Omental fat pad (tissue), 4 donors: ENCODE results near the gene IFT52. TPM values are rescaled to one million over a fixed set of nuclear protein-coding genes. Genes with fewer than 3 reads are reported as not detected.

Experiments
- ATAC-seq: fragments of 150-250 bp; one replicate; pipeline ENCODE4 v1.9.1; 2016; ENCODE audit warnings: mild to moderate bottlenecking, moderate library complexity; ENCODE audit not compliant: low FRiP score
- DNase-seq: peaks from one replicate; pipeline ENCODE4 v3.0.0-alpha.2; 2019; ENCODE audit warnings: low spot score
- total RNA-seq, 4 donors: library from RNA; depleted of rRNA; stranded (reverse); fragments of >200 nt; gene quantifications; one replicate each; pipeline ENCODE4 v1.1.0, GENCODE V29; 2016
- TF ChIP-seq, protein P1 (sequence below), 3 donors: fragments of 450-650 bp; IDR thresholded peaks; one replicate each; pipeline ENCODE4 v1.5.1; 2016 to 2017; ENCODE audit warnings: antibody characterized with exemption in 3 of 3, mild to moderate bottlenecking in 3 of 3, moderate library complexity in 2 of 3

The IFT52 gene
- total RNA-seq, 4 donors from 2014 or later = 16.9 to 54.7 (median 19.1) TPM

DNA sequence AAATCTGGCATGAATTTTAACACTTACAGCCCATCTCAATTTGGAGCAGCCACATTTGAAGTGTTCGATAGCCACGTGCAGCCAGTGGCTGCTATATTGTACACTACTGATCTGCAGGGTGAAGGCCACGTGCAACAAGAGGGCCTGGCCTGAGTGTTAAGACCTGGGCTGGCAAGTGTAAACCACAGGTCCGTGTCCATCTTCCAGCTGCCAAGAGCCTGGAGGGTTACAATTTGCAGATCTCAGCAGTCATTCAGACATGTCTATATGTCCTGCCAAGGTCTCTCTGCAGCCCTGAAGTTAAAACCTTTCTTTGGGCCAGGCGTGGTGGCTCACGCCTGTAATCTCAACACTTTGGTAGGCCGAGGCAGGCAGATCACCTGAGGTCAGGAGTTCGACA, 17.8 kb upstream of the IFT52 start:
- TF ChIP-seq, protein P1, sequence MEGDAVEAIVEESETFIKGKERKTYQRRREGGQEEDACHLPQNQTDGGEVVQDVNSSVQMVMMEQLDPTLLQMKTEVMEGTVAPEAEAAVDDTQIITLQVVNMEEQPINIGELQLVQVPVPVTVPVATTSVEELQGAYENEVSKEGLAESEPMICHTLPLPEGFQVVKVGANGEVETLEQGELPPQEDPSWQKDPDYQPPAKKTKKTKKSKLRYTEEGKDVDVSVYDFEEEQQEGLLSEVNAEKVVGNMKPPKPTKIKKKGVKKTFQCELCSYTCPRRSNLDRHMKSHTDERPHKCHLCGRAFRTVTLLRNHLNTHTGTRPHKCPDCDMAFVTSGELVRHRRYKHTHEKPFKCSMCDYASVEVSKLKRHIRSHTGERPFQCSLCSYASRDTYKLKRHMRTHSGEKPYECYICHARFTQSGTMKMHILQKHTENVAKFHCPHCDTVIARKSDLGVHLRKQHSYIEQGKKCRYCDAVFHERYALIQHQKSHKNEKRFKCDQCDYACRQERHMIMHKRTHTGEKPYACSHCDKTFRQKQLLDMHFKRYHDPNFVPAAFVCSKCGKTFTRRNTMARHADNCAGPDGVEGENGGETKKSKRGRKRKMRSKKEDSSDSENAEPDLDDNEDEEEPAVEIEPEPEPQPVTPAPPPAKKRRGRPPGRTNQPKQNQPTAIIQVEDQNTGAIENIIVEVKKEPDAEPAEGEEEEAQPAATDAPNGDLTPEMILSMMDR (IDR thresholded peaks at IDR 0.05) = no peak
- DNase-seq (no peak), ATAC-seq (no peak)

DNA sequence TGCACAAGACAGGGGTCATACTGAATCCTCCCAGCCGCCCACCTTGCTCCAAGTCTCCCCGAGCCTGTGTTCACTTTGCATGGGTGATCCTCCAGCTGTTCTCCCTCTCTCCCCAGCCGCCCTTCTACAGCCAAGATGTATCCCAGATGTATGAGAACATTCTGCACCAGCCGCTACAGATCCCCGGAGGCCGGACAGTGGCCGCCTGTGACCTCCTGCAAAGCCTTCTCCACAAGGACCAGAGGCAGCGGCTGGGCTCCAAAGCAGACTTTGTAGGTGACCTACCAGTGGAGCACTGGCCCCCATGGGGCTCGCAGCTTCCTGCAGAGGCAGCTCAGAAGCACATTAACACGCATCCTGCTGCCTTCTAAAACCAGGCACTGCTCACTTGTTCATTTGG, 14.6 kb upstream of the IFT52 start:
- ATAC-seq = no peak
- TF ChIP-seq, protein P1 (IDR thresholded peaks at IDR 0.05) = no peak

DNA sequence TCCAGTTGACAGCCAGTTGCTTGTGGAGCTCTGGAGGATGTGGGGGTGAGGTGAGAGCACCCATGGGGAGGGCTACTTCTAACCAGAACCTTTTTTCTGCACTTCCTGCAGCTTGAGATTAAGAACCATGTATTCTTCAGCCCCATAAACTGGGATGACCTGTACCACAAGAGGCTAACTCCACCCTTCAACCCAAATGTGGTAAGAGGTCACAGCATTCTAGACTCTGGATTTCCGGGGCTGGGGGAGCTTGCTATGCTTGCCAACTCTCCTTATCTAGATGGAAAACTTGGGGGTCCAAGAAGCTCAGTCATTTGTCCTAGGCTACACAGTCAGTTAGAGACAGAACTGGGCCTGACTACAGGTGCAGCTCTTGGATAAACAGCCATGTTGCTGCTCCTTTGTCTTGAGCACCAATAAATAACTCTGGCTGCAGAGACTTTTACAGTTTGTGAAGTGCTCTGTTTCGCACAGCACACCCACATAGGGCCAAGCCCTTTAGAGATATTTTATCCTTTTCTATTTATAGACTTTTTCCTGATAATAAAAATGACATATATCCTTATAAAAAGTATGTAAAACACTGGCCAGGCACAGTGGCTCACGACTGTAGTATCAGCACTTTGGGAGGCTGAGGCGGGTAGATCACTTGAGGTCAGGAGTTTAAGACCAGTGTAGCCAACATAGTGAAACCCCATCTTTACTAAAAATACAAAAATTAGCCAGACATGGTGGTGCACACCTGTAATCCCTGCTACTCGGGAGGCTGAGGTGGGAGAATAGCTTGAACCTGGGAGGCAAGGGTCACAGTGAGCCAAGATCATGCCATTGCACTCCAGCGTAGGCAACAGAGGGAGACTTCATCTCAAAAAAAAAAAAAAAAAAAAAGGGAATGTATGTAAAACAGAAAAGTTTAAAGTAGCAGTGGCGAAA, 10.6 kb upstream of the IFT52 start:
- TF ChIP-seq, protein P1 (IDR thresholded peaks at IDR 0.05) = no peak
- DNase-seq (no peak), ATAC-seq (no peak)

More for the DNA sequence above, 14.6 kb upstream of the IFT52 start:
- no peak for DNase-seq

DNA sequence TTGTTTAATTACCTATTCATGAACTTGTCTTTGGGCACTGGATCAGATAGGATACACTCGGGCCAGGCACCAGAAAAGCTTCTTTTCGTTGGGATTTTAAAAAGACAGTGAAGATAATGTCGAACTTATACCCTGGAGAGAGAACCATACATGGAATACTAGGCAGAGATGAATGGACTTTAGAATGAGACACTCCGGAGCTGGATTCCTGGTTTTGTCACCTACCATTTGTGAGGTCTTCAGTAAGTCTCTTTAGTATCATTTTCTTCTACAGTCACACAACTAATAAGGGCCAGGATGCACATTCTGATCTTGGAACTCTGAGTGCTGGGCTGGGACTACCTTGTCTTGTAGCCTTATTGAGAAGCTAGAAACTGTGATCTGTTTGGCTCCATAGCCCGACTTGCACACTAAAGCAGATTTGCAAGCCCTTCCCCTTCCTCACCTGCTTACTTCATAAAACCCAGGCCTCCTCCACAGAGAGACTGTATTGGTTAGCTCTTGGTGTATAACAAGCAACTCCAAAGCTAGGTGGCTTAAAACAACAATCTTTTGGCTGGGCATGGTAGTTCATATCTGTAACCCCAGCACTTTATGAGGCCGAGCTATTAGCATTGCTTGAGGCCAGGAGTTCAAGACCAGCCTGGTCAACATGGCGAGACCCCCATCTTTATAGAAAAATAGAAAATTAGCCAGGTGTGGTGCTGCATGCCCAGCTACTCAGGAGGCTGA, 7.4 kb upstream of the IFT52 start:
- TF ChIP-seq, protein P1 (IDR thresholded peaks at IDR 0.05) = no peak
- no peak for DNase-seq
- no peak for ATAC-seq

DNA sequence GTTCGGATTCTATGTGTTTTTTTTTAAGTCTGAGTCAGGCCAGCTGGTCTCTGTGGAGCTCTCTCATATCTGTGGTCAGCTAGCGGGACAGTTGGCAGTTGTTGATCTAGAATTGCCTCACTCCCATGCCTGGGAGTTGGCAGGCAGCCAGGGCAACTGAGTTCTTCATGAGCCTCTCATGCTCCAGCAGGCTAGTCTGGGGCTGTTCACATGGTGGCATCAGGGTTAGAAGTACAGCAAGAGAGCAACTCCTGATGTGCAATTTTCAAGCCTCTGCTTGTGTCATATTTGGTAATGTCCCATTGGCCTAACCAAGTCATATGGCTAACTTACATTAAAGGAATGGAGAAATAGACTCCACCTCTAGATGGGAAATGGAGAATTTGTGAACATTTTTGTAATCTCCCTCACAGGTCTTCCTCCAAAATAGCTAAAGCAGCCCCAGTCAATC, 6.7 kb upstream of the IFT52 start:
- no peak for ATAC-seq
- TF ChIP-seq, protein P1 (IDR thresholded peaks at IDR 0.05) = no peak
- peak; percentile 61 for DNase-seq

DNA sequence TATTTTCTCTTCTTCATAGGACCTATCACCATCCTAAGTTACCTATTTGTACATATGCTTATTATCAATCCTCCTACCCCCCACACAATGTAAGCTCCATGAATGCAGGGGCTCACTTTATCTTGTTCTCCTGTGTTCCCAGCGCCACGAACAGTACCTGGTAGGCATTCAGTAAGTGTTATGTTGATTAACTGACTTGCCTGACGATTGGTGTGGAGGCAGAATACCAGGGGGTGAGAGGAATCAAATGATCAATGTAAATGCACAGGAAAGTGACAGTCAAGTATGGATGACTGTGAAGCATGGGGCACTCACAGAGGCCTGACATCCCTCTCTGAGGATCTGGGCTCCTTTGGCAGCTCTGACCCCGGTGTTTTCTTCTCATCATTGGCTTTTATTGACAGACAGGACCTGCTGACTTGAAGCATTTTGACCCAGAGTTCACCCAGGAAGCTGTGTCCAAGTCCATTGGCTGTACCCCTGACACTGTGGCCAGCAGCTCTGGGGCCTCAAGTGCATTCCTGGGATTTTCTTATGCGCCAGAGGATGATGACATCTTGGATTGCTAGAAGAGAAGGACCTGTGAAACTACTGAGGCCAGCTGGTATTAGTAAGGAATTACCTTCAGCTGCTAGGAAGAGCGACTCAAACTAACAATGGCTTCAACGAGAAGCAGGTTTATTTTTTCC, 6.1 kb upstream of the IFT52 start:
- no peak for ATAC-seq
- TF ChIP-seq, protein P1 (IDR thresholded peaks at IDR 0.05) = no peak
- no peak for DNase-seq
